ENCODE measurements around the gene ARSJ. TPM values are rescaled to one million over a fixed set of nuclear protein-coding genes. Genes with fewer than 3 reads are reported as not detected.
"Not testable (repeated sequence)": the region's sequence is repeated elsewhere in the genome, so short reads cannot be mapped to it uniquely, and the experiment has no call there.

ARSJ gene
- total and polyA plus RNA-seq, 2 experiments from 2014 or later: 4.3 to 6.6 TPM

DNA sequence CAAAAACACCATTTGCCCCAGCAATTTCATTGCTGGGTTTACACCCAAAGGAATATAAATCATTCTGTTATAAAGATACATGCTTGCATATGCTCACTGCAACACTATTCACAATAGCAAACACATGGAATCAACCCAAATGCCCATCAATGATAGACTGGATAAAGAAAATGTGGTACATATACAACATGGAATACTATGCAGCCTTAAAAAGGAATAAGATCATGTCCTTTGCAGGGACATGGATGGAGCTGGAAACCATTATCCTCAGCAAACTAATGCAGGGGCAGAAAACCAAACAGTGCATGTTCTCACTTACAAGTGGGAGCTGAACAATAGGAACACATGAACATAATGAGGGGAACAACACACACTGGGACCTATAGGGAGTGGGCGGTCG, 39.3 kb downstream of the ARSJ start:
- H3K4me3 Mint-ChIP-seq; H3K27me3 ChIP-seq (ENCODE audit: insufficient read depth); H3K4me1 Mint-ChIP-seq; H3K9me2 ChIP-seq (ENCODE audit: insufficient read depth); H4K20me1 ChIP-seq (replicated peaks; ENCODE audit: insufficient read depth); H3K4me2 ChIP-seq; H3K4me1 ChIP-seq (ENCODE audit: insufficient read depth); H3K27ac Mint-ChIP-seq; H3K27me3 Mint-ChIP-seq (ENCODE audit: insufficient read depth, low read depth, poor library complexity); H3K79me2 ChIP-seq (replicated peaks; ENCODE audit: insufficient read depth); H3K27ac ChIP-seq (ENCODE audit: low read depth); H3F3A ChIP-seq (replicated peaks; ENCODE audit: low read depth); H3K9me3 Mint-ChIP-seq; DNase-seq (ENCODE audit: low spot score); ATAC-seq; H3K36me3 ChIP-seq (ENCODE audit: insufficient read depth); H2AFZ ChIP-seq; H3K4me3 ChIP-seq; H3K36me3 Mint-ChIP-seq (ENCODE audit: low read depth): not testable (repeated sequence)

DNA sequence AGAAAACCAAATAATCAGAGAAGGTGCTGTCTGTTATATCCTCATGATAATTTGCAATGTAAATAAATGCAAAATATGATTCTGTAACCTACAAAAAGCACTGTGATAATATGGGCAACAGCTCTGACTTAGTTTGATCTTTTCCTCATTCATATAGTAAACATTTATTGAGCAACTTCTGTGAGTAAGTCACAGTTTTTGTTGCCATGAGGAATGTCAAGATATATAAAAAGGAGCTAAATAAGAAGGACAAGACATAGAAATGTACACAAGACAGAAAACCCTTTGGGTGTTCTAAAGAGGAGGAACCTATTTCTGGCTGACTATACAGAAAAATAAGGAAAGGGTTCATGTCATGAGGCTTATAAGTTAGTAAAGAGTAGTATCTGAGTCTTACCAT, 44.3 kb downstream of the ARSJ start:
- H4K20me1 ChIP-seq (replicated peaks; ENCODE audit: insufficient read depth): no peaks in the 10 kb centered on the region
- H3K4me1 Mint-ChIP-seq: no peaks in the 10 kb centered on the region
- TF ChIP-seq NANOG (IDR thresholded peaks at IDR 0.05; ENCODE audit: borderline replicate concordance) (no peak), JUNB (IDR thresholded peaks at IDR 0.05; ENCODE audit: unreplicated experiment) (no peak), POLR2AphosphoS5 (IDR thresholded peaks at IDR 0.05; ENCODE audit: low read depth) (no peak), ZNF331 (CRISPR knock-in tag; IDR thresholded peaks at IDR 0.05; ENCODE audit: low read depth) (no peak), CREB1 (CRISPR knock-in tag; IDR thresholded peaks at IDR 0.05; ENCODE audit: low read depth) (no peak), EZH2phosphoT487 (IDR thresholded peaks at IDR 0.05; ENCODE audit: unreplicated experiment) (no peak), ZNF462 (CRISPR knock-in tag; IDR thresholded peaks at IDR 0.05) (no peak), EZH2 (IDR thresholded peaks at IDR 0.05; ENCODE audit: low read depth, unreplicated experiment) (no peak)
- TF ChIP-seq, protein P1, sequence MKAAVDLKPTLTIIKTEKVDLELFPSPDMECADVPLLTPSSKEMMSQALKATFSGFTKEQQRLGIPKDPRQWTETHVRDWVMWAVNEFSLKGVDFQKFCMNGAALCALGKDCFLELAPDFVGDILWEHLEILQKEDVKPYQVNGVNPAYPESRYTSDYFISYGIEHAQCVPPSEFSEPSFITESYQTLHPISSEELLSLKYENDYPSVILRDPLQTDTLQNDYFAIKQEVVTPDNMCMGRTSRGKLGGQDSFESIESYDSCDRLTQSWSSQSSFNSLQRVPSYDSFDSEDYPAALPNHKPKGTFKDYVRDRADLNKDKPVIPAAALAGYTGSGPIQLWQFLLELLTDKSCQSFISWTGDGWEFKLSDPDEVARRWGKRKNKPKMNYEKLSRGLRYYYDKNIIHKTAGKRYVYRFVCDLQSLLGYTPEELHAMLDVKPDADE (IDR thresholded peaks at IDR 0.05): no peak
- TF ChIP-seq, protein P2, sequence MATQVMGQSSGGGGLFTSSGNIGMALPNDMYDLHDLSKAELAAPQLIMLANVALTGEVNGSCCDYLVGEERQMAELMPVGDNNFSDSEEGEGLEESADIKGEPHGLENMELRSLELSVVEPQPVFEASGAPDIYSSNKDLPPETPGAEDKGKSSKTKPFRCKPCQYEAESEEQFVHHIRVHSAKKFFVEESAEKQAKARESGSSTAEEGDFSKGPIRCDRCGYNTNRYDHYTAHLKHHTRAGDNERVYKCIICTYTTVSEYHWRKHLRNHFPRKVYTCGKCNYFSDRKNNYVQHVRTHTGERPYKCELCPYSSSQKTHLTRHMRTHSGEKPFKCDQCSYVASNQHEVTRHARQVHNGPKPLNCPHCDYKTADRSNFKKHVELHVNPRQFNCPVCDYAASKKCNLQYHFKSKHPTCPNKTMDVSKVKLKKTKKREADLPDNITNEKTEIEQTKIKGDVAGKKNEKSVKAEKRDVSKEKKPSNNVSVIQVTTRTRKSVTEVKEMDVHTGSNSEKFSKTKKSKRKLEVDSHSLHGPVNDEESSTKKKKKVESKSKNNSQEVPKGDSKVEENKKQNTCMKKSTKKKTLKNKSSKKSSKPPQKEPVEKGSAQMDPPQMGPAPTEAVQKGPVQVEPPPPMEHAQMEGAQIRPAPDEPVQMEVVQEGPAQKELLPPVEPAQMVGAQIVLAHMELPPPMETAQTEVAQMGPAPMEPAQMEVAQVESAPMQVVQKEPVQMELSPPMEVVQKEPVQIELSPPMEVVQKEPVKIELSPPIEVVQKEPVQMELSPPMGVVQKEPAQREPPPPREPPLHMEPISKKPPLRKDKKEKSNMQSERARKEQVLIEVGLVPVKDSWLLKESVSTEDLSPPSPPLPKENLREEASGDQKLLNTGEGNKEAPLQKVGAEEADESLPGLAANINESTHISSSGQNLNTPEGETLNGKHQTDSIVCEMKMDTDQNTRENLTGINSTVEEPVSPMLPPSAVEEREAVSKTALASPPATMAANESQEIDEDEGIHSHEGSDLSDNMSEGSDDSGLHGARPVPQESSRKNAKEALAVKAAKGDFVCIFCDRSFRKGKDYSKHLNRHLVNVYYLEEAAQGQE (IDR thresholded peaks at IDR 0.05; ENCODE audit: unreplicated experiment): no peak

More for the DNA sequence above, 44.3 kb downstream of the ARSJ start:
- Mint-ChIP-seq H3K36me3 (ENCODE audit: low read depth) (peaks cover 1% of the 10 kb centered on the region; the same call in 2 of the 3 replicates), H3K27me3 (ENCODE audit: insufficient read depth, low read depth, poor library complexity) (peaks cover 2% of the 10 kb centered on the region), H3K9me3 (peaks cover 2% of the 10 kb centered on the region; the same call in 2 of the 3 replicates), H3K27ac (no peak overlapping the region), H3K4me3 (no peak overlapping the region)
- DNase-seq (ENCODE audit: low spot score) (no peak), ATAC-seq (no peak)
- no peaks in the 10 kb centered on the region for H3F3A ChIP-seq (replicated peaks; ENCODE audit: low read depth)
- H3K79me2 ChIP-seq (replicated peaks; ENCODE audit: insufficient read depth): peaks cover 4% of the 10 kb centered on the region; the same call in 1 of the 2 replicates
- no peak overlapping the region for H3K27ac ChIP-seq (ENCODE audit: low read depth)
- H3K4me1 ChIP-seq (ENCODE audit: insufficient read depth): no peaks in the 10 kb centered on the region
- H3K27me3 ChIP-seq (ENCODE audit: insufficient read depth): no peaks in the 10 kb centered on the region
- H2AFZ ChIP-seq: no peak overlapping the region
- no peak overlapping the region for H3K4me3 ChIP-seq
- H3K9me2 ChIP-seq (ENCODE audit: insufficient read depth): no peaks in the 10 kb centered on the region
- H3K36me3 ChIP-seq (ENCODE audit: insufficient read depth): no peaks in the 10 kb centered on the region
- H3K4me2 ChIP-seq: no peak overlapping the region

Data from GM23338 (cell line).